HepG2 (cell line): ENCODE measurements around the gene UPK1A. TPM values are rescaled to one million over a fixed set of nuclear protein-coding genes. Genes with fewer than 3 reads are reported as not detected.

Experiments
- AKNA ChIP-seq: sonication (generic); formaldehyde crosslinking; IDR thresholded peaks from 2 replicates; pipeline ENCODE4 v1.4.0; 2020; ENCODE audit warnings: missing genetic modification reagents, borderline replicate concordance
- ARID5B ChIP-seq: IDR thresholded peaks from 2 replicates; pipeline ENCODE4 v1.4.0; 2020; ENCODE audit warnings: mild to moderate bottlenecking, missing genetic modification reagents
- ARNTL ChIP-seq: sonication (generic); formaldehyde crosslinking; IDR thresholded peaks from 2 replicates; pipeline ENCODE4 v1.4.0; 2020; ENCODE audit warnings: mild to moderate bottlenecking, missing genetic modification reagents
- ATF7-NPFF ChIP-seq: sonication (generic); formaldehyde crosslinking; IDR thresholded peaks from 2 replicates; pipeline ENCODE4 v1.8.1; 2023; ENCODE audit warnings: mild to moderate bottlenecking, low read depth, missing genetic modification reagents, moderate library complexity
- FOXK2 ChIP-seq: fragments of 450-650 bp; IDR thresholded peaks from 2 replicates; pipeline ENCODE4 v1.6.1; 2016
- HINFP ChIP-seq: sonication (generic); formaldehyde crosslinking; IDR thresholded peaks from 2 replicates; pipeline ENCODE4 v1.4.0; 2020; ENCODE audit warnings: low read depth, mild to moderate bottlenecking, missing genetic modification reagents
- HOXD1 ChIP-seq: sonication (generic); formaldehyde crosslinking; IDR thresholded peaks from 2 replicates; pipeline ENCODE4 v1.5.0; 2020; ENCODE audit warnings: missing genetic modification reagents
- RBM22 ChIP-seq: fragments of 200-400 bp; formaldehyde crosslinking; optimal IDR thresholded peaks from 2 replicates; pipeline ENCODE3; 2017; ENCODE audit warnings: mild to moderate bottlenecking, low read length, moderate library complexity
- RFXAP ChIP-seq: sonication (generic); formaldehyde crosslinking; IDR thresholded peaks from 2 replicates; pipeline ENCODE4 v1.4.0; 2020; ENCODE audit warnings: missing genetic modification reagents, borderline replicate concordance
- RXRB ChIP-seq: IDR thresholded peaks from 2 replicates; pipeline ENCODE4 v1.6.1; 2016; ENCODE audit warnings: borderline replicate concordance, missing genetic modification reagents, missing compliant biosample characterization
- SAP130 ChIP-seq: IDR thresholded peaks from 2 replicates; pipeline ENCODE4 v1.6.1; 2016; ENCODE audit warnings: low read depth
- TAF1 ChIP-seq: sonication (generic); formaldehyde crosslinking; IDR thresholded peaks from 2 replicates; pipeline ENCODE4 v1.4.0; 2020; ENCODE audit warnings: missing genetic modification reagents
- TFDP2 ChIP-seq: sonication (generic); formaldehyde crosslinking; IDR thresholded peaks from 2 replicates; pipeline ENCODE4 v1.4.0; 2020; ENCODE audit warnings: missing genetic modification reagents
- ZFP37 ChIP-seq: sonication (generic); formaldehyde crosslinking; IDR thresholded peaks from 2 replicates; pipeline ENCODE4 v1.4.0; 2020; ENCODE audit warnings: missing genetic modification reagents, borderline replicate concordance
- ZNF124 ChIP-seq: sonication (generic); formaldehyde crosslinking; IDR thresholded peaks from 2 replicates; pipeline ENCODE4 v1.4.0; 2020; ENCODE audit warnings: missing genetic modification reagents
- ZNF143 ChIP-seq: sonication (generic); formaldehyde crosslinking; IDR thresholded peaks from 2 replicates; pipeline ENCODE4 v1.4.0; 2020; ENCODE audit warnings: missing genetic modification reagents
- ZNF576 ChIP-seq: sonication (generic); formaldehyde crosslinking; IDR thresholded peaks from 2 replicates; pipeline ENCODE4 v1.4.0; 2020; ENCODE audit warnings: mild to moderate bottlenecking, missing genetic modification reagents
- polyA plus RNA-seq, 8 experiments: library from polyadenylated mRNA; depleted of rRNA in 3 of 8; stranded (reverse) in 7 of 8; unstranded in 1 of 8; fragments of >200 nt; fragmentation: Illumina TruSeq in 4 of 8; extraction: Trizol in 4 of 8; gene quantifications; 2 replicates each; pipeline versions ENCODE4 v1.2.1 to v1.2.3, GENCODE V29; 2011 to 2016; ENCODE audit warnings: low read depth in 4 of 8, missing spikeins in 1 of 8, mixed read lengths in 1 of 8; ENCODE audit not compliant: insufficient read depth in 1 of 8
- total RNA-seq, 5 experiments: library from RNA; depleted of rRNA; stranded (reverse); fragments of >200 nt; fragmentation: Illumina TruSeq; extraction: Trizol; gene quantifications; 2 replicates each; pipeline ENCODE4 v1.2.3, GENCODE V29; 2016; ENCODE audit warnings: low read depth in 1 of 5

UPK1A gene
- total and polyA plus RNA-seq, 2 of the 13 experiments (the other 11 are each of a cell fraction or from before 2014, with no cell fraction given), result 2.9 TPM; not detected in 1

GRCh38 chr19:35643255-35644205 lies 22.8 kb upstream of the UPK1A start (continued):
- TF ChIP-seq ZNF143 (CRISPR knock-in tag), result peak; percentile 70
- TF ChIP-seq RXRB (CRISPR knock-in tag), result peak; percentile 53; the same call in 1 of the 2 replicates
- peak; percentile 95 for TF ChIP-seq FOXK2
- TF ChIP-seq ZNF576 (CRISPR knock-in tag), result no peak
- peak; percentile 68; the same call in 1 of the 2 replicates for TF ChIP-seq HOXD1
- TF ChIP-seq AKNA (CRISPR knock-in tag), result no peak
- no peak for TF ChIP-seq RBM22
- TF ChIP-seq ARNTL (CRISPR knock-in tag), result peak; percentile 40; the same call in 1 of the 2 replicates
- TF ChIP-seq TAF1 (CRISPR knock-in tag), result peak; percentile 93
- TF ChIP-seq ZFP37 (CRISPR knock-in tag), result peak; percentile 41; the same call in 1 of the 2 replicates
- TF ChIP-seq ZNF124, result peak; percentile 88
- peak; percentile 79 for TF ChIP-seq RFXAP
- peak; percentile 71 for TF ChIP-seq SAP130 (CRISPR knock-in tag)
- peak; percentile 49 for TF ChIP-seq ARID5B
- peak; percentile 88 for TF ChIP-seq ATF7-NPFF (CRISPR knock-in tag)
- no peak for TF ChIP-seq HINFP (CRISPR knock-in tag)
- peak; percentile 90 for TF ChIP-seq TFDP2
